ENCODE data around the gene FAM50B.

The FAM50B gene

DNA sequence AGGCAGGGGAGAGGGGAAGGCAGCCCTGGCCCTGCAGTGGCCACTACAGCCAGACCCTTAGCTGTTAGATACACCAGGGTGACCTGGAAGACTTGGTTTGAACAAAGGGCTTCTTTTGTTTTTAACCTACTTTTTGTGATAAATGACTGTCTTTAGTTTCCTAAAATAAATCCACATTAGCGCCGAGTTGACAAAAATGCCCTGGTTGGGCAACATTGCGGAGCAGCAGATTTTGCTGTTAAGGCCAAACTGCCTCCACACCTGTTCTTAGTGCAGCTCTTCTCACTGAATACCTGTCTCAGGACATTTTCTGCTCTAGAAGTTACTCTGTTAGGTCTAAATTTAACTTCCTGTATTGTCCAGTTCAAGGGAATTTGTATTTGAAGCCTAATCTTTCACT, 42.7 kb downstream of the FAM50B start:
- DNase-seq (ENCODE audit: low read depth) = no peak

DNA sequence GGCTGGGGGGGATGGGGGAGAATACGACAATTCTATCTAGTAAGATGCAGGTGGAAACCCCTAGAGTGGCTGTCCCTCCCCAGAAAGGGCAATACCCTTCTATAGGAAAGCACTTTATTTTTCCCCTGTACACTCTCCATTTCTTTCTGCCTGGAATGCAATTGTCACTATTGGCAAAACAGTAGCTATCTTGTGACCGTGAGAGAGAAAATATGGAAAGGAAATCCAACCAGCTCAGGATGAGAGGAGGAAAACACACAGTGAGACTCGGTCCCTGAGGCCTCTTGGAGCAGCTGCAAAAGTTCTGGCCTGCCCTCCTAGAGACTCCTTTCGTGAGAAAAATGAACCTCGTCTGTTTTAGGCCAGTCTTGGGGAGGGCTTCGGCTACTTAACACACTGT, 43.4 kb downstream of the FAM50B start:
- Histone ChIP-seq H3K27me3 (replicated peaks; ENCODE audit: control insufficient read depth, insufficient read depth, low read length) (no peaks in the 10 kb centered on the region), H3K36me3 (ENCODE audit: control insufficient read depth, insufficient read depth, low read length, severe bottlenecking) (no peaks in the 10 kb centered on the region), H3K4me3 (ENCODE audit: low read length) (no peak overlapping the region), H3K4me1 (ENCODE audit: control insufficient read depth, insufficient read depth, low read length) (peaks cover 45% of the 10 kb centered on the region), H3K9me3 (ENCODE audit: control insufficient read depth, low read length) (no peaks in the 10 kb centered on the region), H3K9ac (ENCODE audit: low read length) (peak overlapping the region; percentile 76)
- no peak for DNase-seq (ENCODE audit: low read depth)

More for the DNA sequence above, 42.7 kb downstream of the FAM50B start:
- Histone ChIP-seq H3K4me1 (ENCODE audit: control insufficient read depth, insufficient read depth, low read length) (peaks cover 52% of the 10 kb centered on the region), H3K9ac (ENCODE audit: low read length) (peak overlapping the region; percentile 76), H3K9me3 (ENCODE audit: control insufficient read depth, low read length) (no peaks in the 10 kb centered on the region), H3K27me3 (replicated peaks; ENCODE audit: control insufficient read depth, insufficient read depth, low read length) (no peaks in the 10 kb centered on the region), H3K4me3 (ENCODE audit: low read length) (peak overlapping the region; percentile 17), H3K36me3 (ENCODE audit: control insufficient read depth, insufficient read depth, low read length, severe bottlenecking) (no peaks in the 10 kb centered on the region)

DNA sequence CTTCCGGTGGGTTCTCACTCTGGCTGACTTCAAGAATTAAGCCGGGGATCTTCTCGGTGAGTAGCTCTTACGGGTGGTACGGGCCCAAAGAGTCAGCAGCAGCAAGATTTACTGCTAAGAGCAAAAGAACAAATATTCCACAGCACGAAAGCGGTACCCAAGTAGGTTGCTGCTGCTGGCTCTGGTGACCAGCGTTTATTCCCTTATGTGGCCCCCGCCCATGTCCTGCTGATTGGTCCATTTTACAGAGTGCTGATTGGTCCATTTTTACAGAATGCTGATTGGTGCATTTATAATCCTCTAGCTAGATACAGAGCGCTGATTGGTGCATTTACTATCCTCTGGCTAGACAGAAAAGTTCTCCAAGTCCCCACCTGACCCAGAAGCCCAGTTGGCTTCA, 44.3 kb downstream of the FAM50B start:
- Histone ChIP-seq H3K9me3 (ENCODE audit: control insufficient read depth, low read length) (no peaks in the 10 kb centered on the region), H3K9ac (ENCODE audit: low read length) (no peak overlapping the region), H3K27me3 (replicated peaks; ENCODE audit: control insufficient read depth, insufficient read depth, low read length) (no peaks in the 10 kb centered on the region), H3K36me3 (ENCODE audit: control insufficient read depth, insufficient read depth, low read length, severe bottlenecking) (no peaks in the 10 kb centered on the region), H3K4me1 (ENCODE audit: control insufficient read depth, insufficient read depth, low read length) (peaks cover 36% of the 10 kb centered on the region), H3K4me3 (ENCODE audit: low read length) (no peak overlapping the region)
- no peak for DNase-seq (ENCODE audit: low read depth)

DNA sequence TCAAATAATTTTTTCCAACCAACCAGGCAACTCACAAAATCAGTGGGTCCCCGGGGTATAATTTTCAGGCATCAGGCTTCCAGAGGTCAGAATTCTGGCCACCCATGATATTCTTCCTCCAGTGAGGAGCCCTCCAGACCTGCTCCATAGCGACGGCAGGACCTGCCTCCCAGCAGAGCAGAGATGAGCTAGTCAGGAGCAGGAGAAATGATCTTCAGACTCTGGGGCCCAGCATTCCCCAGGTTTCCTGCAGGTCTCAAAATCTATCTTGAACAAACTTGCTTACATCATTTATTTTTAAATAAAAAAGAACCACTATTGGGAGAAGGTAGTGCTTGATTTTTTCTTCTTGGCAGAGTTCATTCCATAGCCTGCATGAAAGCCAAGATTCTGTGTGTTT, 44.7 kb downstream of the FAM50B start:
- DNase-seq (ENCODE audit: low read depth) = no peak
- no peaks in the 10 kb centered on the region for H3K9me3 ChIP-seq (ENCODE audit: control insufficient read depth, low read length)
- H3K27me3 ChIP-seq (replicated peaks; ENCODE audit: control insufficient read depth, insufficient read depth, low read length) = no peaks in the 10 kb centered on the region
- H3K4me3 ChIP-seq (ENCODE audit: low read length) = no peak overlapping the region
- no peaks in the 10 kb centered on the region for H3K36me3 ChIP-seq (ENCODE audit: control insufficient read depth, insufficient read depth, low read length, severe bottlenecking)
- peaks cover 33% of the 10 kb centered on the region for H3K4me1 ChIP-seq (ENCODE audit: control insufficient read depth, insufficient read depth, low read length)
- no peak overlapping the region for H3K9ac ChIP-seq (ENCODE audit: low read length)

DNA sequence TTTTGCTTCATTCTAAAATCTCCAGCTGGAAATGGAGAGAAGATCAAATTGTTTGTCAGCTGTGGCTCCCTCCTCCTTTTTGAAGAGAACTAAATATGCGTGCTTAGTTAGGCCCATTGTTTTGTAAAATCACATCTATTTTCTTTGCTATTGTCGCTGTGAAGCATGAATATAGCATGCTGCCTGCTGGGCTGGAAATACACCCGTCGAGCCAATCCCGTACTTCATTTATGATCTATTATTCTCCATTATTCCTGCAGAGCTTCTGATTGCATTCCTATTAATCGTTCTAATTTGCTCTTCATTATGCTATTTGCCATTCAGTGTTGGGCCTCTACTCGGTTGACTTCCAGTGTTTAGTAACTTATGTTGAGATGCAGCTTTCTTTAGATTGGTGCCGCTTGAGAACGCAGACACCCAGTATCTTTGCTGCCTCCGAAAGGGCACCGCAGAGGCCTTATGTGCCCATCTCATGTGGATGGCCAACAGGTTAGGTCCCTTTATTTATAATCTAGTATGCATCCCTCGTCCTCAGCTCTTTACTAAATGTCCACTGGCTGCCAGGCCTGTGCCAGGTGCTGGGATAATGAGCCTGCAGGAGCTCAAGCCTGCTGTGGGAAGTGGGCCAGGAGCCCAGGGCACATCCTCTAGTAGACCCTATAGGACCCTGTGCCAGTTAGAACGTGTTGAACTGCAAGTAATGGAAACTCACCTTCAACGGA, 45.6 kb downstream of the FAM50B start:
- peaks cover 26% of the 10 kb centered on the region for H3K4me1 ChIP-seq (ENCODE audit: control insufficient read depth, insufficient read depth, low read length)
- no peak overlapping the region for H3K4me3 ChIP-seq (ENCODE audit: low read length)
- no peaks in the 10 kb centered on the region for H3K36me3 ChIP-seq (ENCODE audit: control insufficient read depth, insufficient read depth, low read length, severe bottlenecking)
- no peaks in the 10 kb centered on the region for H3K9me3 ChIP-seq (ENCODE audit: control insufficient read depth, low read length)
- no peak for DNase-seq (ENCODE audit: low read depth)
- no peaks in the 10 kb centered on the region for H3K27me3 ChIP-seq (replicated peaks; ENCODE audit: control insufficient read depth, insufficient read depth, low read length)
- no peak overlapping the region for H3K9ac ChIP-seq (ENCODE audit: low read length)

DNA sequence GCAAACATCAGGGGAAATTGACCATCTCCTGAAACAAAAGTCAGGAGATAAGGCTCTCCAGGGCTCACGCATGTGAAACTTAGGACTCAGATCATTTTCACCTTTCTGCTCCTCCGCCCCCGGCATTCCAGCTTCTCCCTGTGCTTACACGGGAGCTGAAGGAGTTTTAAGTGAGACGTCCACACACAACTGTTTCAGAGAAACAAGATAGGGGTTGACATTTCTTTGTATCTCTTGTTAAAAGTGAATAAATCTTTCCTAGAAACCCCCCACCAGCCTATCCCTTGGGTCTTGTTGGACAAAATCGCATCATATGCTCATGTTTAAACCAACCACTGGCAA, 46.1 kb downstream of the FAM50B start:
- no peaks in the 10 kb centered on the region for H3K27me3 ChIP-seq (replicated peaks; ENCODE audit: control insufficient read depth, insufficient read depth, low read length)
- DNase-seq (ENCODE audit: low read depth) = no peak

DNA sequence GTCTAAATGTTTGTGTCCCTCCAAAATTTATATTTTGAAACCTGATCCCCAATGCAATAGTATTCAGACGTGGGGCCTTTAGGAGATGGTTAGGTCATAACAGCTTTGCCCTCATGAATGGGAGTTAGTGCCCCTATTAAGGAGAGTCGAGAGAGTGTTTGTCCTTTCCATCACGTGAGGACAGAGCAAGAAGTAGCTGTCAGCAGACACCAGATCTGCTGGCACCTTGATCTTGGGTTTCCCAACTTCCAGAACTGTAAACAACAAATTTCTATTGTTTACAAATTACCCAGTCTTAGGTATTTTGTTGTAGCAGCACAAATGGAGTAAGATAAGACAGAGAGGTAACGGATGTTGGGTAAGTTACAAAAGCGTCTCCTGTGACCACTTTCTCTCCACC, 46.6 kb downstream of the FAM50B start:
- peaks cover 22% of the 10 kb centered on the region for H3K4me1 ChIP-seq (ENCODE audit: control insufficient read depth, insufficient read depth, low read length)
- no peaks in the 10 kb centered on the region for H3K9me3 ChIP-seq (ENCODE audit: control insufficient read depth, low read length)
- H3K4me3 ChIP-seq (ENCODE audit: low read length) = no peak overlapping the region
- no peaks in the 10 kb centered on the region for H3K27me3 ChIP-seq (replicated peaks; ENCODE audit: control insufficient read depth, insufficient read depth, low read length)
- H3K9ac ChIP-seq (ENCODE audit: low read length) = no peak overlapping the region
- no peak for DNase-seq (ENCODE audit: low read depth)
- no peaks in the 10 kb centered on the region for H3K36me3 ChIP-seq (ENCODE audit: control insufficient read depth, insufficient read depth, low read length, severe bottlenecking)

More for the DNA sequence above, 46.1 kb downstream of the FAM50B start:
- no peaks in the 10 kb centered on the region for H3K36me3 ChIP-seq (ENCODE audit: control insufficient read depth, insufficient read depth, low read length, severe bottlenecking)
- H3K4me3 ChIP-seq (ENCODE audit: low read length) = no peak overlapping the region
- peaks cover 26% of the 10 kb centered on the region for H3K4me1 ChIP-seq (ENCODE audit: control insufficient read depth, insufficient read depth, low read length)
- no peak overlapping the region for H3K9ac ChIP-seq (ENCODE audit: low read length)
- H3K9me3 ChIP-seq (ENCODE audit: control insufficient read depth, low read length) = no peaks in the 10 kb centered on the region

DNA sequence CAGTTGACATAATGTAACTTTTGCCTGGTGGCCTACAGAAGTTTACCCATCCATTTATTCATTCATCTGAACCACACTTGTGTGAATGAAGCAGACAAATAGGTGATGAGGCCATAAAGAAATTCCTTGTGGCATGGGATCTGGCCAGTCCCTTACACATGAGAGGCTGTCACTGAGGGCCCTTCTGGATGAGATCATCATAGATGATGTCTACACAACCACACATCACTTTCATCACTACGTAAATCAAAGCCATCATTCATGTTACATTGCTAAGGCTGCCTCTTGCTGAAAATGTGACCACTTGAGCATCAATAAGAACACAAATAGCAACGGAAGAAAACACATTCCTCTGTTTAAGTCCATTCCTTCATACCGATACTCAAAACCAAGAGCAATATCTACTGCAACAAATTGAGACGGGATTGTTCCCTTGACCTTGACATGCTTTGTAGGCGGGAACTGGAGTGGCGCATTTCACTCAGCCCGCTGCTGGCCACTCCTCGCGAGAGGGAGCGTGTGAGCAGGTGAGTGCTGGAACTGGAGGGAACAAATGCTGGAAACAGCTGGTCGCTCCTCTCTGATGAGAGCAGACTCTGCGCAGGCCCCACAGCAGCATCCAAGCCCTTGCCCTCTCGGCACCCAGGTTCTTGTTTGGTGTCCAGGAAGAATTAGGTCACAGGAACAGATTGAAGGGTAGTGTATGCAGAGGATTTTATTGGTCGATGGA, 49.3 kb downstream of the FAM50B start:
- no peaks in the 10 kb centered on the region for H3K36me3 ChIP-seq (ENCODE audit: control insufficient read depth, insufficient read depth, low read length, severe bottlenecking)
- H3K4me1 ChIP-seq (ENCODE audit: control insufficient read depth, insufficient read depth, low read length) = peaks cover 6% of the 10 kb centered on the region
- no peaks in the 10 kb centered on the region for H3K9me3 ChIP-seq (ENCODE audit: control insufficient read depth, low read length)
- DNase-seq (ENCODE audit: low read depth) = no peak
- no peak overlapping the region for H3K9ac ChIP-seq (ENCODE audit: low read length)
- no peaks in the 10 kb centered on the region for H3K27me3 ChIP-seq (replicated peaks; ENCODE audit: control insufficient read depth, insufficient read depth, low read length)
- no peak overlapping the region for H3K4me3 ChIP-seq (ENCODE audit: low read length)

DNA sequence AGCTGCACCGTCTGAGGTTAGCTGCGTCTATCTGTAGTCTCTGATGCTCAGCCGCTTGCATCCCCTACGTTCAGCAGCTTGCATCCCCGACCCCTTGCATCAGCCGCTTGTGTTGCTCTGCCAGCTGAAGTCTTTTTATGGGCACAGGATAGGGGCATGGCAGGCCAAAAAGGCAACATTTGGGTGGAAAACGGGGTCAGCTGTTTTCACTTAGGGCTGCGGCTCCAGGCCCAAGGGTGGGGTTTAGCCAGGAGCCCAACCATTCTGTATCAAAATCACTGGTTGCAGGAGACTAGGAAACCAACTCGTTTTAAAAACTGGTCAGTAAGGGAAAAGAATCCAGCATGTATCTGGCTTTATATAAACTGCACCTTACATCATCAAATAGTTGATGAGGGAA, 49.9 kb downstream of the FAM50B start:
- DNase-seq (ENCODE audit: low read depth) = no peak
- no peaks in the 10 kb centered on the region for H3K27me3 ChIP-seq (replicated peaks; ENCODE audit: control insufficient read depth, insufficient read depth, low read length)
- no peak overlapping the region for H3K9ac ChIP-seq (ENCODE audit: low read length)
- H3K4me3 ChIP-seq (ENCODE audit: low read length) = no peak overlapping the region
- H3K9me3 ChIP-seq (ENCODE audit: control insufficient read depth, low read length) = no peaks in the 10 kb centered on the region
- peaks cover 6% of the 10 kb centered on the region for H3K4me1 ChIP-seq (ENCODE audit: control insufficient read depth, insufficient read depth, low read length)
- H3K36me3 ChIP-seq (ENCODE audit: control insufficient read depth, insufficient read depth, low read length, severe bottlenecking) = no peaks in the 10 kb centered on the region

DNA sequence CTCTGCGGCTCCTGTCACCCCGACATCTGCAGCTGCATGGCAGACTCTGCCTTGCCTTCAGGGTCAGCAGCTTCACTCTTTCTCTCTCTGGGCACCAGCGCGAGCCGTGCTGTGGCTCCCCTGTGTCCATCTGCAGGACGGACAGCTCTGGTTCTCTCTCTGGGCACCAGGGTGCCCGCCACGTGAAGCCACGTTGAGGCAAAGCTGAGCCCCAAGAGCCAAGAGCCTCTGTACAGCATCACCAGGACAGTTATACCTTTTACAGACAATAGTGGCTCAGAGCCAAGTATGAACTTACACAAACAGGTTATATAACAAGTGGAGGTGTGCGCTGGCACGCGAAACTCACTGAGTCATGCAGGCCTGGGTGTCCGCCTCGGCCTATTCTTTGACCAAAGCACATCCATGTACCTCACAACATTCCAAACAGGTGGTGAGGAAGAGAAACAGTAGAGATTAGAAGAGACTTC, 50.8 kb downstream of the FAM50B start:
- no peak overlapping the region for H3K4me3 ChIP-seq (ENCODE audit: low read length)

More for the DNA sequence above, 50.8 kb downstream of the FAM50B start:
- no peak overlapping the region for H3K9ac ChIP-seq (ENCODE audit: low read length)
- no peak for DNase-seq (ENCODE audit: low read depth)
- peaks cover 6% of the 10 kb centered on the region for H3K4me1 ChIP-seq (ENCODE audit: control insufficient read depth, insufficient read depth, low read length)
- H3K27me3 ChIP-seq (replicated peaks; ENCODE audit: control insufficient read depth, insufficient read depth, low read length) = no peaks in the 10 kb centered on the region
- no peaks in the 10 kb centered on the region for H3K9me3 ChIP-seq (ENCODE audit: control insufficient read depth, low read length)
- H3K36me3 ChIP-seq (ENCODE audit: control insufficient read depth, insufficient read depth, low read length, severe bottlenecking) = no peaks in the 10 kb centered on the region

All from adipocyte (in vitro differentiated cells).